SK-N-SH (cell line): ENCODE measurements around the gene SKP2. TPM values are rescaled to one million over a fixed set of nuclear protein-coding genes. Genes with fewer than 3 reads are reported as not detected.

Experiments used
- CTCF ChIA-PET: fragments of 300-600, 350-600 bp; formaldehyde crosslinking; extraction: SDS; loops from one replicate; lab custom pipeline; 2021; lab: Yijun Ruan, JAX
- POLR2A ChIA-PET: fragments of 350-600 bp; sonication (Branson Sonifier 250); formaldehyde crosslinking; extraction: SDS; loops from one replicate; lab custom pipeline; 2020; ENCODE audit warnings: antibody characterized with exemption, inconsistent platforms; lab: Yijun Ruan, JAX
- DNase-seq: peaks from one replicate; pipeline ENCODE4 v3.0.0; 2012
- H2AFZ ChIP-seq: fragments of 200-600 bp; sonication (generic); 2 replicates; pipeline ENCODE4 v1.8.1; 2016; ENCODE audit warnings: antibody characterized with exemption, mild to moderate bottlenecking, low read depth
- H3F3A ChIP-seq: fragments of 200-600 bp; sonication (generic); replicated peaks from 2 replicates; pipeline ENCODE3; 2016; ENCODE audit warnings: antibody characterized with exemption, mild to moderate bottlenecking; ENCODE audit not compliant: insufficient read depth
- H3K27ac ChIP-seq, 2 experiments: fragments of 200-500 bp in 1 of 2; fragments of 200-600 bp in 1 of 2; sonication (Bioruptor generic) in 1 of 2; sonication (generic), shearing (Covaris generic) in 1 of 2; 2 replicates each; pipeline versions ENCODE4 v1.5.1 to v1.6.1; 2014 to 2016; ENCODE audit warnings: low read depth in 2 of 2, inconsistent platforms in 1 of 2, low read length in 1 of 2, mild to moderate bottlenecking in 1 of 2, mixed read lengths in 1 of 2
- H3K27me3 ChIP-seq: fragments of 200-600 bp; sonication (generic), shearing (Covaris generic); 2 replicates; pipeline ENCODE4 v1.6.1; 2016; ENCODE audit warnings: mixed run types; ENCODE audit not compliant: insufficient read depth
- H3K36me3 ChIP-seq, 2 experiments: fragments of 200-500 bp in 1 of 2; fragments of 200-600 bp in 1 of 2; sonication (Bioruptor generic) in 1 of 2; sonication (generic) in 1 of 2; replicated peaks in 1 of 2; 2 replicates each; pipeline versions ENCODE3 to v1.5.1; 2014 to 2016; ENCODE audit warnings: low read length in 1 of 2, mild to moderate bottlenecking in 1 of 2; ENCODE audit not compliant: insufficient read depth in 2 of 2, control insufficient read depth in 1 of 2
- H3K4me1 ChIP-seq, 2 experiments: fragments of 200-500 bp in 1 of 2; fragments of 200-600 bp in 1 of 2; sonication (Bioruptor generic) in 1 of 2; sonication (generic), shearing (Covaris generic) in 1 of 2; 2 replicates each; pipeline versions ENCODE4 v1.5.1 to v1.6.1; 2014 to 2016; ENCODE audit warnings: low read depth in 1 of 2, low read length in 1 of 2, mixed run types in 1 of 2; ENCODE audit not compliant: insufficient read depth in 2 of 2, control insufficient read depth in 1 of 2
- H3K4me2 ChIP-seq: fragments of 200-600 bp; sonication (generic), shearing (Covaris generic); 2 replicates; pipeline ENCODE4 v1.6.1; 2017; ENCODE audit warnings: mixed run types
- H3K4me3 ChIP-seq, 2 experiments: fragments of 200-500 bp in 1 of 2; fragments of 200-600 bp in 1 of 2; sonication (Bioruptor generic) in 1 of 2; sonication (generic), shearing (Covaris generic) in 1 of 2; 2 replicates each; pipeline versions ENCODE4 v1.5.1 to v1.8.1; 2014 to 2016; ENCODE audit warnings: low read depth in 2 of 2, inconsistent platforms in 1 of 2, low read length in 1 of 2, mild to moderate bottlenecking in 1 of 2, mixed read lengths in 1 of 2, moderate library complexity in 1 of 2
- H3K79me2 ChIP-seq: fragments of 200-600 bp; sonication (generic); 2 replicates; pipeline ENCODE4 v1.8.1; 2017; ENCODE audit warnings: mild to moderate bottlenecking; ENCODE audit not compliant: insufficient read depth
- H3K9ac ChIP-seq: fragments of 200-600 bp; sonication (generic); 2 replicates; pipeline ENCODE4 v1.6.1; 2017; ENCODE audit warnings: mixed run types
- H3K9me2 ChIP-seq: fragments of 200-600 bp; sonication (generic); 2 replicates; pipeline ENCODE4 v1.6.1; 2017; ENCODE audit warnings: mixed run types
- H3K9me3 ChIP-seq: fragments of 200-600 bp; sonication (generic); 2 replicates; pipeline ENCODE4 v1.6.1; 2017; ENCODE audit warnings: mixed run types, mild to moderate bottlenecking, moderate library complexity
- H4K20me1 ChIP-seq: fragments of 200-600 bp; sonication (generic); 2 replicates; pipeline ENCODE4 v1.6.1; 2017; ENCODE audit warnings: mild to moderate bottlenecking, mixed run types; ENCODE audit not compliant: insufficient read depth
- EZH2phosphoT487 ChIP-seq: fragments of 200-600 bp; sonication (generic); IDR thresholded peaks from 2 replicates; pipeline ENCODE4 v1.6.1; 2017; ENCODE audit warnings: low read depth, mixed run types, mild to moderate bottlenecking, antibody characterized with exemption, moderate library complexity, borderline replicate concordance
- FOSL2 ChIP-seq: IDR thresholded peaks from 2 replicates; pipeline ENCODE4 v1.4.0; 2012; ENCODE audit warnings: low read depth, mild to moderate bottlenecking, moderate library complexity, borderline replicate concordance
- GATA2 ChIP-seq: sonication (generic); formaldehyde crosslinking; IDR thresholded peaks from 2 replicates; pipeline ENCODE4 v1.5.0; 2020; ENCODE audit warnings: mild to moderate bottlenecking, missing genetic modification reagents
- IRF3 ChIP-seq: fragments of 150-350 bp; IDR thresholded peaks from 2 replicates; pipeline ENCODE4 v1.6.1; 2016; ENCODE audit warnings: mild to moderate bottlenecking, low read depth, low read length
- MAX ChIP-seq: IDR thresholded peaks from 2 replicates; pipeline ENCODE4 v1.4.0; 2012; ENCODE audit warnings: low read depth
- NFIC ChIP-seq: IDR thresholded peaks from 2 replicates; pipeline ENCODE4 v1.4.0; 2012; ENCODE audit warnings: borderline replicate concordance
- PBX3 ChIP-seq: IDR thresholded peaks from 2 replicates; pipeline ENCODE4; 2012
- RCOR1 ChIP-seq: fragments of 150-350 bp; IDR thresholded peaks from 2 replicates; pipeline ENCODE4 v1.6.1; 2017; ENCODE audit warnings: antibody characterized with exemption, low read length
- RFX5 ChIP-seq: IDR thresholded peaks from 2 replicates; pipeline ENCODE4 v1.6.1; 2012; ENCODE audit warnings: mild to moderate bottlenecking, improper control_type of control experiment, low read length
- RXRA ChIP-seq: IDR thresholded peaks from 2 replicates; pipeline ENCODE4 v1.4.0; 2012; ENCODE audit warnings: low read depth, mild to moderate bottlenecking, borderline replicate concordance
- SIN3A ChIP-seq: IDR thresholded peaks from 2 replicates; pipeline ENCODE4 v1.6.1; 2012; ENCODE audit warnings: low read depth, mild to moderate bottlenecking, low read length, moderate library complexity, borderline replicate concordance
- SMC3 ChIP-seq: IDR thresholded peaks from 2 replicates; pipeline ENCODE4 v1.6.1; 2012; ENCODE audit warnings: low read depth, low read length, improper control_type of control experiment
- TAF1 ChIP-seq: IDR thresholded peaks from 2 replicates; pipeline ENCODE4 v1.6.1; 2012; ENCODE audit warnings: low read depth, mild to moderate bottlenecking, low read length, moderate library complexity, borderline replicate concordance
- USF1 ChIP-seq: IDR thresholded peaks from 2 replicates; pipeline ENCODE4 v1.4.0; 2012; ENCODE audit warnings: low read depth, borderline replicate concordance
- USF2 ChIP-seq: fragments of 150-350 bp; IDR thresholded peaks from 2 replicates; pipeline ENCODE4 v1.6.1; 2017; ENCODE audit warnings: antibody characterized with exemption, low read length, low read depth, borderline replicate concordance
- WGBS: methylation state at CpG from one replicate; pipeline ENCODE4 v1.1.6; 2017; ENCODE audit warnings: low lambda C conversion rate; 5-methylcytosine and 5-hydroxymethylcytosine counted together
- polyA plus RNA-seq, 3 experiments: library from polyadenylated mRNA; depleted of rRNA; stranded (reverse); fragments of >200 nt; gene quantifications; 2 replicates each; pipeline ENCODE4 v1.2.3, GENCODE V29; 2012

The SKP2 gene
- polyA plus RNA-seq, 1 of the 3 experiments (the other 2 are of a cell fraction) = 12.4 TPM

GRCh38 chr5:36200513-36200912, 48.6 kb downstream of the SKP2 start:
- DNase-seq = no peak
- H3K27me3 ChIP-seq = no peaks in the 10 kb centered on the region
- no peak overlapping the region for H3K27ac ChIP-seq
- peaks cover 0 to 3% of the 10 kb centered on the region in 2 experiments; a peak in 2 of 4 replicates for H3K4me1 ChIP-seq
- peaks cover 49 to 61% of the 10 kb centered on the region in 2 experiments for H3K36me3 ChIP-seq
- H3K79me2 ChIP-seq = no peaks in the 10 kb centered on the region
- H3K4me3 ChIP-seq = no peak overlapping the region
- peak; percentile 31; the same call in 1 of the 2 replicates for TF ChIP-seq FOSL2
- TF ChIP-seq IRF3 = no peak
- TF ChIP-seq GATA2 = no peak
- no peak for TF ChIP-seq RXRA
- no peaks in the 10 kb centered on the region for H3K9me2 ChIP-seq
- no peaks in the 10 kb centered on the region for H3K9me3 ChIP-seq
- WGBS = 78% methylated on average over 4 of the region's 4 CpGs
- ChIA-PET CTCF (interaction anchor here (1.3 kb wide), 1 partner anchor 22 kb away, joined by 4 read pairs; no protein-coding TSS in a partner anchor), POLR2A (no interaction called here)
- H3K4me2 ChIP-seq = no peak overlapping the region
- H3F3A ChIP-seq = peaks cover 11% of the 10 kb centered on the region
- no peaks in the 10 kb centered on the region for H4K20me1 ChIP-seq
- H2AFZ ChIP-seq = no peak overlapping the region
- no peak overlapping the region for H3K9ac ChIP-seq

GRCh38 chr5:36202521-36202961, 50.6 kb downstream of the SKP2 start:
- Histone ChIP-seq H3F3A (peaks cover 7% of the 10 kb centered on the region), H3K9me3 (no peaks in the 10 kb centered on the region), H3K9me2 (no peaks in the 10 kb centered on the region), H2AFZ (no peak overlapping the region), H3K27ac (peak overlapping the region in 1 of 2 experiments; percentile 17; a peak in 1 of 4 replicates), H3K27me3 (no peaks in the 10 kb centered on the region), H3K36me3 (peaks cover 39 to 51% of the 10 kb centered on the region in 2 experiments), H3K4me1 (peaks cover 0 to 3% of the 10 kb centered on the region in 2 experiments; a peak in 2 of 4 replicates), H3K9ac (no peak overlapping the region), H3K79me2 (no peaks in the 10 kb centered on the region), H4K20me1 (no peaks in the 10 kb centered on the region), H3K4me2 (no peak overlapping the region), H3K4me3 (no peak overlapping the region)
- no peak for DNase-seq
- CTCF ChIA-PET = interaction anchor here (0.9 to 2.3 kb wide), 5 partner anchors 19 to 788 kb away, joined by 4 to 6 read pairs (median 4); partner anchors contain the start of gene NADK2
- TF ChIP-seq RCOR1 = no peak
- TF ChIP-seq RXRA = no peak
- no peak for TF ChIP-seq IRF3
- TF ChIP-seq SIN3A = no peak
- 92% methylated on average over 3 of the region's 3 CpGs for WGBS
- POLR2A ChIA-PET = no interaction called here

- peaks cover 15% of the 10 kb centered on the region for H3F3A ChIP-seq
- H3K4me1 ChIP-seq = no peaks in the 10 kb centered on the region; a peak in 1 of 4 replicates
- H3K9me2 ChIP-seq = no peaks in the 10 kb centered on the region
- no peaks in the 10 kb centered on the region for H3K9me3 ChIP-seq
- H3K79me2 ChIP-seq = no peaks in the 10 kb centered on the region
- H3K36me3 ChIP-seq = peaks cover 36% of the 10 kb centered on the region in 2 experiments
- H4K20me1 ChIP-seq = no peaks in the 10 kb centered on the region
- 95% methylated on average over 2 of the region's 2 CpGs for WGBS
- no peak for DNase-seq
- H3K4me3 ChIP-seq = no peak overlapping the region
- H2AFZ ChIP-seq = no peak overlapping the region
- H3K27me3 ChIP-seq = no peaks in the 10 kb centered on the region
- H3K4me2 ChIP-seq = no peak overlapping the region
- ChIA-PET CTCF (interaction anchor here (0.8 kb wide), 1 partner anchor 12 kb away, joined by 3 read pairs; no protein-coding TSS in a partner anchor), POLR2A (no interaction called here)
- H3K27ac ChIP-seq = no peak overlapping the region
- no peak overlapping the region for H3K9ac ChIP-seq
- TF ChIP-seq NFIC (no peak), SIN3A (no peak), EZH2phosphoT487 (no peak), SMC3 (no peak), USF1 (no peak), FOSL2 (no peak), PBX3 (no peak), USF2 (no peak), MAX (no peak), TAF1 (no peak), RFX5 (no peak)
These were observed 53.4 kb downstream of the SKP2 start for GRCh38 chr5:36205329-36205728.
